Osteoblast (primary cell): Measurements from ENCODE around the gene BDKRB1. TPM values are rescaled to one million over a fixed set of nuclear protein-coding genes. Genes with fewer than 3 reads are reported as not detected.

ENCODE experiments used
- DNase-seq: peaks from one replicate; pipeline ENCODE4 v3.0.0; 2011; ENCODE audit warnings: low spot score, mixed read lengths; ENCODE audit not compliant: insufficient read length; ENCODE audit errors: missing footprints
- H2AFZ ChIP-seq: 2 replicates; pipeline ENCODE4 v1.6.0; 2011; ENCODE audit warnings: mild to moderate bottlenecking, low read length
- H3K27ac ChIP-seq: 2 replicates; pipeline ENCODE4 v1.5.1; 2011; ENCODE audit warnings: mild to moderate bottlenecking, low read depth, low read length, moderate library complexity
- H3K27me3 ChIP-seq: 2 replicates; pipeline ENCODE4 v1.6.0; 2012; ENCODE audit warnings: mild to moderate bottlenecking, control low read depth, inconsistent platforms, low read length, moderate library complexity; ENCODE audit not compliant: insufficient read depth
- H3K36me3 ChIP-seq: 2 replicates; pipeline ENCODE4 v1.5.1; 2011; ENCODE audit warnings: mild to moderate bottlenecking, low read length, control low read depth, moderate library complexity; ENCODE audit not compliant: insufficient read depth
- H3K4me1 ChIP-seq: 2 replicates; pipeline ENCODE4 v1.5.1; 2011; ENCODE audit warnings: mild to moderate bottlenecking, low read length, control low read depth, moderate library complexity; ENCODE audit not compliant: insufficient read depth
- H3K4me2 ChIP-seq: 2 replicates; pipeline ENCODE4 v1.6.0; 2011; ENCODE audit warnings: mild to moderate bottlenecking, low read length; ENCODE audit not compliant: insufficient read depth
- H3K4me3 ChIP-seq: fragments of 200-600 bp; sonication (generic); 3 replicates; pipeline ENCODE4 v1.5.1; 2012; ENCODE audit warnings: mild to moderate bottlenecking, low read length, inconsistent platforms; ENCODE audit not compliant: insufficient read depth
- H3K79me2 ChIP-seq: 2 replicates; pipeline ENCODE4 v1.6.0; 2012; ENCODE audit warnings: mild to moderate bottlenecking, low read length, control low read depth, inconsistent platforms; ENCODE audit not compliant: insufficient read depth
- H3K9me3 ChIP-seq: 2 replicates; pipeline ENCODE4 v1.5.1; 2011; ENCODE audit warnings: low read depth, low read length, control low read depth
- H4K20me1 ChIP-seq: 2 replicates; pipeline ENCODE4 v1.6.0; 2012; ENCODE audit warnings: mild to moderate bottlenecking, low read length, control low read depth; ENCODE audit not compliant: insufficient read depth
- total RNA-seq: library from RNA; depleted of rRNA; stranded (reverse); fragments of >200 nt; gene quantifications from 2 replicates; pipeline ENCODE4 v1.2.3, GENCODE V29; 2012
- TF ChIP-seq, protein P1 (sequence below): IDR thresholded peaks from 2 replicates; pipeline ENCODE4 v1.5.1; 2011; ENCODE audit warnings: mild to moderate bottlenecking, low read depth, low read length, moderate library complexity; ENCODE audit errors: extremely low read depth

Gene BDKRB1
- total RNA-seq, 1 donor, result 0.72 TPM

DNA sequence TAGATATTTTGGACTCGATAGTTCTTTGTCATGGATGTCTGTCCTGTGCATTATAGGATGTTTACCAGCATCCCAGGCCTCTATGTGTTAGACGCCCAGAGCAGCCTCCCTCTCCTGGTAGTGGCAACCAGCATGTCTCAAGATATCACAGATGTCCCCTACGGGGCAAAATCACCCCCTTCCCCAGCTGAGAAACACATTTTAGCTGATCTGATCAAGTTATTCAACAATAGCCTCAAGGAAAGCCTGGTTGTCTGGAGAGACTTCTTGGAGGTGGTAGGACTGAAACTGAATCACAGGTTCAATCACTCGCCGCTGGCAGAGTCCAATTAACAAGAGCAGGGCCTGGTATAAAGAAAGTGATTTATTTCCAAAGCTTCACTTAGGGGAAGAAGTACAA lies 17.6 kb downstream of the BDKRB1 start:
- peak overlapping the region; percentile 89 for H3K27ac ChIP-seq
- no peak overlapping the region for H3K4me3 ChIP-seq
- no peak overlapping the region for H3K4me2 ChIP-seq
- H2AFZ ChIP-seq, result no peak overlapping the region
- no peak for DNase-seq
- H3K79me2 ChIP-seq, result no peaks in the 10 kb centered on the region
- H4K20me1 ChIP-seq, result no peaks in the 10 kb centered on the region
- no peaks in the 10 kb centered on the region for H3K27me3 ChIP-seq
- H3K4me1 ChIP-seq, result peaks cover 41% of the 10 kb centered on the region
- peaks cover 11% of the 10 kb centered on the region for H3K9me3 ChIP-seq
- H3K36me3 ChIP-seq, result no peaks in the 10 kb centered on the region
- TF ChIP-seq, protein P1, sequence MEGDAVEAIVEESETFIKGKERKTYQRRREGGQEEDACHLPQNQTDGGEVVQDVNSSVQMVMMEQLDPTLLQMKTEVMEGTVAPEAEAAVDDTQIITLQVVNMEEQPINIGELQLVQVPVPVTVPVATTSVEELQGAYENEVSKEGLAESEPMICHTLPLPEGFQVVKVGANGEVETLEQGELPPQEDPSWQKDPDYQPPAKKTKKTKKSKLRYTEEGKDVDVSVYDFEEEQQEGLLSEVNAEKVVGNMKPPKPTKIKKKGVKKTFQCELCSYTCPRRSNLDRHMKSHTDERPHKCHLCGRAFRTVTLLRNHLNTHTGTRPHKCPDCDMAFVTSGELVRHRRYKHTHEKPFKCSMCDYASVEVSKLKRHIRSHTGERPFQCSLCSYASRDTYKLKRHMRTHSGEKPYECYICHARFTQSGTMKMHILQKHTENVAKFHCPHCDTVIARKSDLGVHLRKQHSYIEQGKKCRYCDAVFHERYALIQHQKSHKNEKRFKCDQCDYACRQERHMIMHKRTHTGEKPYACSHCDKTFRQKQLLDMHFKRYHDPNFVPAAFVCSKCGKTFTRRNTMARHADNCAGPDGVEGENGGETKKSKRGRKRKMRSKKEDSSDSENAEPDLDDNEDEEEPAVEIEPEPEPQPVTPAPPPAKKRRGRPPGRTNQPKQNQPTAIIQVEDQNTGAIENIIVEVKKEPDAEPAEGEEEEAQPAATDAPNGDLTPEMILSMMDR, result no peak

DNA sequence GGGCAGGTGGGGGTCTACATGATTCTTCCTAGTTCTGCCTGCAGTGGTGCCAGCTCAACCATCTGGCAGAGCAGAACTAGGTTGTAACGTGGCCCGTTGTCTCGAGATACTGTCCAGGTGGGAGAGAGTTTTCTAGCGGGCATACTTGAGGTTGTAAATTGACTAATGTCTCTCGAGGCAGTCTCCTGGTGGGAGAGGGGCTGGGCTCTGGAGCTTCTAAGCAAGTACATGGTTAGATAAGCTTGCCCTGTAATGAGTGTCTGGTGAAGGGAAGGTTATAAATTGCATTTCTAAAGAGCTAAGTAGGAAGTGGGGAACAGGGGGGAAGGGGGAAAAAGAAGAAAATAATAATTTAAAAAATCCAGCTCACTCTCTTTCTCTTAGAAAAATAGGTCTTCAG lies 18.1 kb downstream of the BDKRB1 start:
- TF ChIP-seq, protein P1, result no peak
- Histone ChIP-seq H3K79me2 (no peaks in the 10 kb centered on the region), H3K4me3 (no peak overlapping the region), H3K4me2 (no peak overlapping the region), H3K27ac (peak overlapping the region; percentile 89), H3K27me3 (no peaks in the 10 kb centered on the region), H2AFZ (no peak overlapping the region), H4K20me1 (no peaks in the 10 kb centered on the region), H3K4me1 (peaks cover 38% of the 10 kb centered on the region), H3K36me3 (no peaks in the 10 kb centered on the region), H3K9me3 (peaks cover 11% of the 10 kb centered on the region)
- DNase-seq, result no peak

- Histone ChIP-seq H3K27me3 (no peaks in the 10 kb centered on the region), H3K9me3 (peaks cover 11% of the 10 kb centered on the region), H3K27ac (peak overlapping the region; percentile 89), H3K79me2 (no peaks in the 10 kb centered on the region), H4K20me1 (no peaks in the 10 kb centered on the region), H3K4me2 (no peak overlapping the region), H3K36me3 (no peaks in the 10 kb centered on the region), H3K4me1 (peaks cover 33% of the 10 kb centered on the region), H3K4me3 (no peak overlapping the region), H2AFZ (no peak overlapping the region)
- TF ChIP-seq, protein P1, result no peak
- DNase-seq, result no peak
Observed at GRCh38 chr14:96274543-96274942, 18.5 kb downstream of the BDKRB1 start.

GRCh38 chr14:96275177-96276112 lies 19.4 kb downstream of the BDKRB1 start:
- no peak for DNase-seq
- Histone ChIP-seq H3K27me3 (no peaks in the 10 kb centered on the region), H3K79me2 (no peaks in the 10 kb centered on the region), H3K4me2 (peak overlapping the region; percentile 50), H3K4me1 (peaks cover 30% of the 10 kb centered on the region), H4K20me1 (no peaks in the 10 kb centered on the region), H3K4me3 (no peak overlapping the region), H2AFZ (peak overlapping the region; percentile 18), H3K36me3 (no peaks in the 10 kb centered on the region), H3K9me3 (peaks cover 11% of the 10 kb centered on the region), H3K27ac (peak overlapping the region; percentile 89)
- TF ChIP-seq, protein P1, result peak; percentile 98
